ENCODE results near the gene COL4A4. TPM values are rescaled to one million over a fixed set of nuclear protein-coding genes. Genes with fewer than 3 reads are reported as not detected.

Gene COL4A4
- total and polyA plus RNA-seq, 2 donors (not counting 1 experiment from before 2014, with no cell fraction given), result 6.2 to 30.2 TPM

DNA sequence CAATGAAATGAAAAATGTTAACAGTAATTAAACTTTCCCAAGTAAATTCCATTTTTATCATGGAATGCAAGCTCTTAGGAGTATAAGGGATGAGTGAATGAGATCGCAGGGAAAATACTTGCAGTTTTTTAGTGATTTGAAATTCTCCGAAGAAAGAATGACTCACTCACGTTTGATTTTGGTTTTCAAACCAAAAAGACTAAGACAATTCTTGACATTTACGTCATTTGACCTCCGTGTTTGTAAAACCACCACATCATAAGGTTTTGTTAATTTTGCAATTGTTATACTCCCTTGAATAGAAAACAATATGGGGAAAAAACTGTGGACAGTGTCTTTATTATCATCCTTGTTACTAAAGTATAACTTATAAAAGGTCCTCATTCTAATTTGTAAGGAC lies 29.4 kb downstream of the COL4A4 start:
- no peak for ATAC-seq (ENCODE audit: low read depth)
- TF ChIP-seq, protein P1, sequence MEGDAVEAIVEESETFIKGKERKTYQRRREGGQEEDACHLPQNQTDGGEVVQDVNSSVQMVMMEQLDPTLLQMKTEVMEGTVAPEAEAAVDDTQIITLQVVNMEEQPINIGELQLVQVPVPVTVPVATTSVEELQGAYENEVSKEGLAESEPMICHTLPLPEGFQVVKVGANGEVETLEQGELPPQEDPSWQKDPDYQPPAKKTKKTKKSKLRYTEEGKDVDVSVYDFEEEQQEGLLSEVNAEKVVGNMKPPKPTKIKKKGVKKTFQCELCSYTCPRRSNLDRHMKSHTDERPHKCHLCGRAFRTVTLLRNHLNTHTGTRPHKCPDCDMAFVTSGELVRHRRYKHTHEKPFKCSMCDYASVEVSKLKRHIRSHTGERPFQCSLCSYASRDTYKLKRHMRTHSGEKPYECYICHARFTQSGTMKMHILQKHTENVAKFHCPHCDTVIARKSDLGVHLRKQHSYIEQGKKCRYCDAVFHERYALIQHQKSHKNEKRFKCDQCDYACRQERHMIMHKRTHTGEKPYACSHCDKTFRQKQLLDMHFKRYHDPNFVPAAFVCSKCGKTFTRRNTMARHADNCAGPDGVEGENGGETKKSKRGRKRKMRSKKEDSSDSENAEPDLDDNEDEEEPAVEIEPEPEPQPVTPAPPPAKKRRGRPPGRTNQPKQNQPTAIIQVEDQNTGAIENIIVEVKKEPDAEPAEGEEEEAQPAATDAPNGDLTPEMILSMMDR (IDR thresholded peaks at IDR 0.05), result no peak
- no peak for TF ChIP-seq EZH2 (IDR thresholded peaks at IDR 0.05; ENCODE audit: borderline replicate concordance, insufficient read depth, low read depth, low read length, poor library complexity, severe bottlenecking)
- DNase-seq, result no peak
- no peak overlapping the region for H3K4me2 ChIP-seq (replicated peaks; ENCODE audit: low read depth, low read length, poor library complexity, severe bottlenecking)
- H4K20me1 ChIP-seq (ENCODE audit: control insufficient read depth, insufficient read depth, low read length, poor library complexity, severe bottlenecking), result no peaks in the 10 kb centered on the region
- H3K36me3 ChIP-seq (replicated peaks in 1 of 2; ENCODE audit: control extremely low read depth in 1 of 2, control insufficient read depth in 1 of 2, extremely low read depth in 1 of 2, insufficient read depth in 2 of 2, low read length in 1 of 2), result peaks cover 0 to 7% of the 10 kb centered on the region in 2 experiments
- CTCF ChIA-PET, result interaction anchor here (1.1 to 14.8 kb wide), 2 partner anchors 30 to 103 kb away, joined by 3 to 267 read pairs; partner anchors contain the start of genes COL4A3 and COL4A4
- H3K9ac ChIP-seq (ENCODE audit: low read length), result no peak overlapping the region
- no peaks in the 10 kb centered on the region for H3K79me2 ChIP-seq (ENCODE audit: control insufficient read depth, insufficient read depth, low read length)
- intact Hi-C loops (cut with micrococcal nuclease), result no loop called here
- no peak overlapping the region for H3K4me3 ChIP-seq (ENCODE audit: control extremely low read depth in 1 of 5, extremely low read depth in 1 of 5, insufficient read depth in 1 of 5, low read depth in 2 of 5, low read length in 4 of 5)
- Mint-ChIP-seq H3K27ac (no peak overlapping the region), H3K4me3 (no peak overlapping the region), H3K4me1 (no peaks in the 10 kb centered on the region), H3K27me3 (no peaks in the 10 kb centered on the region), H3K9me3 (ENCODE audit: insufficient read depth) (no peaks in the 10 kb centered on the region)
- H3K27me3 ChIP-seq (replicated peaks in 1 of 4; ENCODE audit: control extremely low read depth in 1 of 4, control insufficient read depth in 3 of 4, insufficient read depth in 4 of 4, low read length in 3 of 4), result no peaks in the 10 kb centered on the region
- H2AFZ ChIP-seq (ENCODE audit: insufficient read depth, low read depth, low read length, poor library complexity, severe bottlenecking), result no peak overlapping the region
- H3K4me1 ChIP-seq (ENCODE audit: control insufficient read depth in 2 of 2, insufficient read depth in 2 of 2, low read length in 2 of 2), result no peaks in the 10 kb centered on the region
- no CpG with 5 or more reads among the region's 5 CpGs for whole genome bisulfite sequencing (ENCODE audit: insufficient coverage)
- H3K27ac ChIP-seq (ENCODE audit: low read length in 2 of 2), result no peak overlapping the region
- POLR2A ChIA-PET, result no interaction called here
- H3K9me3 ChIP-seq (ENCODE audit: control extremely low read depth in 1 of 3, control insufficient read depth in 2 of 3, insufficient read depth in 1 of 3, low read length in 2 of 3), result no peaks in the 10 kb centered on the region

DNA sequence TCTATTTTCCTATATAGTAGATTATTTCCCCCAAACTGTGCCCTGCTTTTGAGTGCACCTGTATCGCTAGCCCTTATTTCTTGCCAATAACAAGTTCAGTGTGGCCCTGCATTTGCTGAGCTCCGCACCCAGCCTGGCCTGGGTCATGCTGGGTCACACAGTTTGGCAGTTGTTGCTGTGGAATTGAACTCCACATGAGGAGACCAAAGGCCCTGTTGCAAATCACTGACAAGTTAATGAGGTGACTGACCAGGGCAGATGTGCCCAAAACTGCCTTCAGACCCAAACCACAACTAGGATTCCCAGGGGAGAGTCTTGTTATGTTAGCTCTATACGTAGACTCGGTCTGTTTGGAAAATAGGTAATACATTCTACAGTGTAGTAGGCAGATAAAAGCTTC lies 31.0 kb downstream of the COL4A4 start:
- no peak for ATAC-seq (ENCODE audit: low read depth)
- H3K79me2 ChIP-seq (ENCODE audit: control insufficient read depth, insufficient read depth, low read length), result no peaks in the 10 kb centered on the region
- DNase-seq, result no peak
- WGBS (ENCODE audit: insufficient coverage), result 0% methylated on average over 1 of the region's 4 CpGs
- no peak overlapping the region for H3K27ac ChIP-seq (ENCODE audit: low read length in 2 of 2)
- Mint-ChIP-seq H3K9me3 (ENCODE audit: insufficient read depth) (no peaks in the 10 kb centered on the region), H3K27ac (no peak overlapping the region), H3K4me3 (no peak overlapping the region), H3K27me3 (no peaks in the 10 kb centered on the region), H3K4me1 (no peaks in the 10 kb centered on the region)
- ChIA-PET CTCF (interaction anchor here (4.5 to 14.8 kb wide), 2 partner anchors 105 to 633 kb away, joined by 34 to 267 read pairs; no protein-coding TSS in a partner anchor), POLR2A (no interaction called here)
- no peak for TF ChIP-seq EZH2 (IDR thresholded peaks at IDR 0.05; ENCODE audit: borderline replicate concordance, insufficient read depth, low read depth, low read length, poor library complexity, severe bottlenecking)
- TF ChIP-seq, protein P1 (IDR thresholded peaks at IDR 0.05), result no peak
- peaks cover 0 to 4% of the 10 kb centered on the region in 2 experiments for H3K36me3 ChIP-seq (replicated peaks in 1 of 2; ENCODE audit: control extremely low read depth in 1 of 2, control insufficient read depth in 1 of 2, extremely low read depth in 1 of 2, insufficient read depth in 2 of 2, low read length in 1 of 2)
- no peak overlapping the region for H3K4me2 ChIP-seq (replicated peaks; ENCODE audit: low read depth, low read length, poor library complexity, severe bottlenecking)
- H3K27me3 ChIP-seq (replicated peaks in 1 of 4; ENCODE audit: control extremely low read depth in 1 of 4, control insufficient read depth in 3 of 4, insufficient read depth in 4 of 4, low read length in 3 of 4), result no peaks in the 10 kb centered on the region
- no peak overlapping the region for H3K4me3 ChIP-seq (ENCODE audit: control extremely low read depth in 1 of 5, extremely low read depth in 1 of 5, insufficient read depth in 1 of 5, low read depth in 2 of 5, low read length in 4 of 5)
- no peaks in the 10 kb centered on the region for H3K4me1 ChIP-seq (ENCODE audit: control insufficient read depth in 2 of 2, insufficient read depth in 2 of 2, low read length in 2 of 2)
- no peaks in the 10 kb centered on the region for H4K20me1 ChIP-seq (ENCODE audit: control insufficient read depth, insufficient read depth, low read length, poor library complexity, severe bottlenecking)
- no peaks in the 10 kb centered on the region for H3K9me3 ChIP-seq (ENCODE audit: control extremely low read depth in 1 of 3, control insufficient read depth in 2 of 3, insufficient read depth in 1 of 3, low read length in 2 of 3)
- intact Hi-C loops (cut with micrococcal nuclease), result no loop called here
- H2AFZ ChIP-seq (ENCODE audit: insufficient read depth, low read depth, low read length, poor library complexity, severe bottlenecking), result no peak overlapping the region
- H3K9ac ChIP-seq (ENCODE audit: low read length), result no peak overlapping the region

Data from B cell (primary cell).